Right lobe of liver (tissue), 4 donors: Measurements from ENCODE around the gene DACT1.

Experiments
- POLR2A ChIP-seq: fragments of 450-650 bp; IDR thresholded peaks from one replicate; pipeline ENCODE4 v1.6.1; 2017; ENCODE audit warnings: antibody characterized with exemption, mild to moderate bottlenecking
- TF ChIP-seq, protein P1 (sequence below), 4 donors: fragments of 200-600 bp in 3 of 4; fragments of 450-650 bp in 1 of 4; IDR thresholded peaks; one replicate each; pipeline versions ENCODE4 v1.5.1 to v1.8.0; 2016 to 2022; ENCODE audit warnings: antibody characterized with exemption in 4 of 4, mild to moderate bottlenecking in 2 of 4
- donor health status: DM: no; HTN: no; CAD: no.
- donor health status: DM: no; HTN: no; CAD: no.
- donor health status: DM: no; HTN: yes; CAD: no.

- TF ChIP-seq, protein P1, sequence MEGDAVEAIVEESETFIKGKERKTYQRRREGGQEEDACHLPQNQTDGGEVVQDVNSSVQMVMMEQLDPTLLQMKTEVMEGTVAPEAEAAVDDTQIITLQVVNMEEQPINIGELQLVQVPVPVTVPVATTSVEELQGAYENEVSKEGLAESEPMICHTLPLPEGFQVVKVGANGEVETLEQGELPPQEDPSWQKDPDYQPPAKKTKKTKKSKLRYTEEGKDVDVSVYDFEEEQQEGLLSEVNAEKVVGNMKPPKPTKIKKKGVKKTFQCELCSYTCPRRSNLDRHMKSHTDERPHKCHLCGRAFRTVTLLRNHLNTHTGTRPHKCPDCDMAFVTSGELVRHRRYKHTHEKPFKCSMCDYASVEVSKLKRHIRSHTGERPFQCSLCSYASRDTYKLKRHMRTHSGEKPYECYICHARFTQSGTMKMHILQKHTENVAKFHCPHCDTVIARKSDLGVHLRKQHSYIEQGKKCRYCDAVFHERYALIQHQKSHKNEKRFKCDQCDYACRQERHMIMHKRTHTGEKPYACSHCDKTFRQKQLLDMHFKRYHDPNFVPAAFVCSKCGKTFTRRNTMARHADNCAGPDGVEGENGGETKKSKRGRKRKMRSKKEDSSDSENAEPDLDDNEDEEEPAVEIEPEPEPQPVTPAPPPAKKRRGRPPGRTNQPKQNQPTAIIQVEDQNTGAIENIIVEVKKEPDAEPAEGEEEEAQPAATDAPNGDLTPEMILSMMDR (IDR thresholded peaks at IDR 0.05), result no peak
- TF ChIP-seq POLR2A, result no peak
These were observed 39.8 kb downstream of the DACT1 start for GRCh38 chr14:58677517-58677916.
